Esophagus mucosa (tissue), 1 donor: ENCODE measurements around the gene ZNF263. TPM values are rescaled to one million over a fixed set of nuclear protein-coding genes. Genes with fewer than 3 reads are reported as not detected.

Experiments
- ATAC-seq: fragments of 200-7000 bp; cut with Tn5 transposase; one replicate; pipeline ENCODE4 v1.9.1; 2020
- total RNA-seq: library from RNA; stranded (reverse); gene quantifications from one replicate; pipeline ENCODE4 v1.2.4, GENCODE V29; 2023
- donor health status: DM: yes; HTN: yes; CAD: no.

Gene ZNF263
- total RNA-seq, result 9.3 TPM

GRCh38 chr16:3282730-3283542 is at the start of gene ZNF263:
Gene ZNF263, plus strand, starts transcription at chr16:3283491. Its CDS starts 328 bp downstream, at chr16:3283819.
- ATAC-seq, result peak; percentile 96

DNA sequence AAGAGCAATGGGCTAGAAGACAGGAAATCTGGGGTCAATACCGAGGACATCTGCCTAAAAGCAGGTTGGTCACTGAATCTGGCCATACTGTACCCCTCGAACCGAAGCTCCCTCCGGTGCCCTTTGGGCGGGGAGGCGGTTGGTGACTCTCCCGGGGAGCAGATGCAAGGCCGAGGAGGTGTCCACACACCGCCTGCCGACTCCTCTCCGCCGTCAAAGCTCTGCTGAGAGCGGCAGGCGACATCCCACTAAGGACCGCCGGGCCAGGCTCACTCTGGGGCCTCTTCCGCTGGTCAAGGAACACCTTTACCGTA is 48.8 kb upstream of the ZNF263 start:
- no peak for ATAC-seq

- ATAC-seq, result peak; percentile 96
Measured at GRCh38 chr16:3234857-3235561, 48.3 kb upstream of the ZNF263 start, which contains the start of gene ZNF200. Gene ZNF200, minus strand, starts transcription at chr16:3235158. Its CDS starts 1,403 bp downstream, at chr16:3233755.

DNA sequence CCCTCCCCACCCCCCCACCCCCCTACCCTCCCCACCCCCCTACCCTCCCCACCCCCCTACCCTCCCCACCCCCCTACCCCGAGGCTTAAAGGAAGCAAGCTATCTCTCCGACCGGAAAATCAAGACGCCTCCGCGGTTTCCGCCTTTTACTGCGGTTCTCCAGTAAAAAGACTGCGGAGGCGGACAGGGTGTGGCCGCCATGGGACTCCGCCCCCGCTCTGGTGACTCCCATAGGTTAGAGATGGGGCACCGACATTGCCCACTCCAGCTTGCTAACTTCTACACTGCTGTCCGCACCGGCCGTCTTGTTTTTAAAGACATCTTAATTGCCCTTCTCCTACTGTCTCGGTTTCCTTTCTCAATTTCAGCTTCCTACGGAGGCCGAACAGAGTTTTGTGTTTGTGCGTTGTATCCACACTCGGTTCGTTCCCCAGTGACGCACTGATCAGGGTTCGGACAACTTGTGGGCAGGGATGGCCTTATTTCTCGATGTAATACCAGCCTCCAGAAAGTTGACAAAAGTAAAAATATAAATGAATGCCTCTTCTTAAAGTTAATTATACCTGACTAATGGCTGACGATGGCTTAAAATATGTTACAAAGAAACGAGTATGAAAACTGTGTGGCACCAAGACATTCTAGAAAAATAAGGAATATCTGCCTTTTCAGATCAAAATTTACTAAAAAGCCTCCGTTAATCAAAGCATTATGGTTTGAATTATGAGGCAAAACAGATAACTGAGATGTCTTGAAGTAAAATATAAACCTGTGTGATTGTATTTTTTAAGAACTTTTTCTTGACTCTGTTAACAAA is 47.2 kb upstream of the ZNF263 start:
- no peak for ATAC-seq

- no peak for ATAC-seq
Measured at GRCh38 chr16:3241761-3242160, 41.5 kb upstream of the ZNF263 start.

DNA sequence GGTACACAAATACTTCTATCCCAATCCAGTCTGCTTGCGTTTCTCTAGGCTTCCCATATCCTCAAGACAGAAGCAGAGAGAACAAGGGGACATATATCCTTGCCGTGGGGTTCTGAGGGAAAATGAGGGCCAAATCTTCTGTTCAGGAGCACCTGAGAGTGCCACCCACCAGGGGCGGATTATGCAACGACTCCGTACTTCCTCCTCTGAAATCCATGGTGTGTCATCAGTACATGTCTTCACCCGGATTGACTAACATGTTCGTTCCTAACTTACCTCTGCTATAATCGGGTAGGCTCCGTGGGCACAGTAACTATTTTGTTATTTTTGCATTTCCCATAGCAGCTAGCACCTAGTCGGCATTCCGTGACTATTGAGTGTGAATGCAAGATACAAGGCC is 40.6 kb upstream of the ZNF263 start:
- ATAC-seq, result peak; percentile 89

- no peak for ATAC-seq
Measured at GRCh38 chr16:3243882-3244281, 39.4 kb upstream of the ZNF263 start.

- peak; percentile 6 for ATAC-seq
Measured at GRCh38 chr16:3246002-3246401, 37.3 kb upstream of the ZNF263 start.

- ATAC-seq, result no peak
Measured at GRCh38 chr16:3246876-3247275, 36.4 kb upstream of the ZNF263 start.

DNA sequence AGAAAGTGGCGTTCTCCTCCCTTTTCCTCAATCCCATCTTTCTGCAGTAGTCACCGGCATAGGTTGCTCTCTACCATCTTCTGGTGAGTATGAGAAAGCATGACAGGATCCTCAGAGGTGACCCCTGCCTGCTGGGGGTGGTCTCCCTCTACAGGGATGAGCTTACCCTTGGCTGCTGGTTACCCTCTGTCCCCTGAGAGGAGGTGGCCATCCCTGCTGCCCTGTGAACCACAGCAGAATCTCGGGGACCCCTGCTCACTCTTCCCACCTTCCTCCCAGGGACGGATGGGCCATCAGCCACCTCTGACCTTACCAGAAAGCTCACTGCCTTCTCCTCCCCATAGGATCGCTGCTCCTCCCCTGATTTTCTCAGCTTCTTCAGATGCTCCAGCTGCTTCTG is 34.7 kb upstream of the ZNF263 start:
- ATAC-seq, result no peak

GRCh38 chr16:3249020-3249419 is 34.3 kb upstream of the ZNF263 start:
- ATAC-seq, result no peak

DNA sequence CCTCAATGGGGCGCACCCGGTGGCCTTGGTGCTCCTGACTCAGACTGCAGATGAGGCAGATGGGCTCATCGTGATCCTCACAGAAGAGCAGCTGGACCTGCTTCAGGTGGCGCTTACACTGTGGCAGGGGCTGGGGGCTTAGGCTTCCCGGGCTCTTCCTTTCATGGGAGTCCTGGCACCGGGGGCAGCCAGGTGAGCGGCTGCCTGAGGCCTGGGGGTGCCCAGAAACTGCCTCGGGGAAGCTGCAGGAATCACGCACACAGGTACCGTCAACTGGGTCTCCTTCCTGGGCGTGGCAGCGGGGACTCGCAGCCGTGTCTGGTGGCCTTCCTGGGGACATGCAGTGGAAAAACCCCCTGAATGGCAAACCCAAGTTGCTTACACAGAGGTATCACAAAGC is 33.8 kb upstream of the ZNF263 start:
- no peak for ATAC-seq

GRCh38 chr16:3252967-3253366 is 30.3 kb upstream of the ZNF263 start:
- no peak for ATAC-seq

DNA sequence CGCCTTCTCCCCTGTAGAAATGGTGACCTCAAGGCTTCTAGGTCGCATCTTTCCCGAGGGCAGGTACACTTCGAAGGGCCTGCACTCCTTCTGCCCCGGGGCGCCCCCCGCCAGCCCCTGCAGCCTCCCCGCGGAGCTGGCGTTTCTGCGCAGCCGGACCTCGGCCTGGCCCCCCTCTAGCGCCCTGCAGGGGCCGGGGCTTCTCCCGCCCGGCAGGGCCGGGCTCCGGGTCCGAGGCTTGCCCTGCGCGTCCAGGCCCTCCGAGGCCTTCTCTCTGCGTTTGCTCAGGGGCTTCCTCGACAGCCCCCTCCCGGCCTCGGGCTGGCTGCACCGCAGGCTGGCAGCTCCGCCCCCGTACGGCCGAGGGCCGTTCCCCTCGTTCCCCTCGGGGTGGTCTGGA is 29.0 kb upstream of the ZNF263 start:
- ATAC-seq, result no peak

GRCh38 chr16:3256146-3256865 is 27.0 kb upstream of the ZNF263 start, which contains the start of gene MEFV:
Gene MEFV, minus strand, starts transcription at chr16:3256633. Its CDS starts 46 bp downstream, at chr16:3256587.
- ATAC-seq, result peak; percentile 14

- peak; percentile 28 for ATAC-seq
Measured at GRCh38 chr16:3256866-3257465, 26.3 kb upstream of the ZNF263 start.

DNA sequence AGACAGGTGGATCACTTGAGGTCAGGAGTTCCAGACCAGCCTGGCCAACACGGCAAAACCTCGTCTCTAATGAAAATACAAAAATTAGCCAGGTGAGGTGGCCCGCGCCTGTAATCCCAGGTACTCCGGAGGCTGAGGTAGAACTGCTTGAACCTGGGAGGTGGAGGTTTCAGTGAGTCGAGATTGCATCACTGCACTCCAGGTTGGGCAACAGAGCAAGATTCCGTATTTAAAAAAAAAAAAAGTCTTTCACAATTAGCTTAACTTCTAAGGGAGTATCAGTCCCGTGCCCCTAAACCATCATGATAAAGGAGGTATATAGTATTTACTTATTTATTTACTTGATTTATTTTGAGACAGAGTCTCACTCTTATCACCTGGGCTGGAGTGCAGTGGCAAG is 23.5 kb upstream of the ZNF263 start:
- ATAC-seq, result no peak

- ATAC-seq, result no peak
Measured at GRCh38 chr16:3262517-3262916, 20.8 kb upstream of the ZNF263 start.

- ATAC-seq, result peak; percentile 94
Measured at GRCh38 chr16:3264137-3265036, 18.9 kb upstream of the ZNF263 start.

DNA sequence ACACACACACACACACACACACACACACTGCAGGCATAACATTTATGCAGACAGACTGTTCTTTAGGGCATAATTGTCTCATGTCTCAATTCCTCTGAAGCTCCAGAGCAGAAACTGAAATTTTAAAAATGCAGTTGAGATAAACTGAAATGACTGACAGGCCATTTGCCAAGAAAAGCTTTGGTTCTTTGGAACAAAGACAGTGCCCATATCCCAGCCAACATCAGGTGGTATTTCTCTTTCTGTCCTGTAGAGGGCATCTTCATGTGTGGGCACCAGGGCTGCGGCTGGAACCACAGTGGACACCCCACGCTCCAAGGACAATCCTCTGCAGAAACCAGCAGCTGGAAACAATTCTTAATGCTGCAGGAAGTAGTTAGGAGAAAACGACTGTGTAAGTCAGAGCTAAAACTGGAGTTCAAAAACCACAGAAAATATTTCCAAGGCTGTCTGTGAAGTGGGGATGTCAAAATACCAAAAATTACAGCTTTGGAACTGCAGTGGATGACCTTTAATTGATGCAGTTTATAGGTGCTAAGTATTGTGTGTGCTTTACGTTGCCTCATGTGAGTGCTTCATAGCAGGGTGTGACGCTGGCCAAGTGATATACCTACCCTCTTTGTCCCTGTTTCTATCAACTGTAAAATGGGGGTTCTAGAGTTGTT is 16.3 kb upstream of the ZNF263 start:
- no peak for ATAC-seq
